ENCODE results near the gene PODNL1. TPM values are rescaled to one million over a fixed set of nuclear protein-coding genes. Genes with fewer than 3 reads are reported as not detected.

The PODNL1 gene
- total and polyA plus RNA-seq, 2 experiments from 2014 or later = 0.24 TPM; not detected in 1

- Mint-ChIP-seq H3K4me3 (no peak overlapping the region), H3K27me3 (ENCODE audit: insufficient read depth, low read depth, poor library complexity) (peaks cover 2% of the 10 kb centered on the region), H3K9me3 (no peaks in the 10 kb centered on the region), H3K36me3 (ENCODE audit: low read depth) (no peaks in the 10 kb centered on the region), H3K27ac (no peak overlapping the region), H3K4me1 (peaks cover 19% of the 10 kb centered on the region)
- H3F3A ChIP-seq (replicated peaks; ENCODE audit: low read depth) = peaks cover 4% of the 10 kb centered on the region
- no peaks in the 10 kb centered on the region for H4K20me1 ChIP-seq (replicated peaks; ENCODE audit: insufficient read depth)
- peaks cover 12% of the 10 kb centered on the region for H3K4me1 ChIP-seq (ENCODE audit: insufficient read depth)
- no peaks in the 10 kb centered on the region for H3K27me3 ChIP-seq (ENCODE audit: insufficient read depth)
- ATAC-seq = no peak
- H3K36me3 ChIP-seq (ENCODE audit: insufficient read depth) = no peaks in the 10 kb centered on the region
- no peaks in the 10 kb centered on the region for H3K9me2 ChIP-seq (ENCODE audit: insufficient read depth)
- no peak overlapping the region for H3K27ac ChIP-seq (ENCODE audit: low read depth)
- no peak overlapping the region for H3K4me3 ChIP-seq
- H3K4me2 ChIP-seq = no peak overlapping the region
- H2AFZ ChIP-seq = no peak overlapping the region
- no peaks in the 10 kb centered on the region for H3K79me2 ChIP-seq (replicated peaks; ENCODE audit: insufficient read depth)
- DNase-seq (ENCODE audit: low spot score) = no peak
- TF ChIP-seq NANOG (IDR thresholded peaks at IDR 0.05; ENCODE audit: borderline replicate concordance) = no peak
These were observed 52.3 kb downstream of the PODNL1 start for GRCh38 chr19:13885826-13886365.

DNA sequence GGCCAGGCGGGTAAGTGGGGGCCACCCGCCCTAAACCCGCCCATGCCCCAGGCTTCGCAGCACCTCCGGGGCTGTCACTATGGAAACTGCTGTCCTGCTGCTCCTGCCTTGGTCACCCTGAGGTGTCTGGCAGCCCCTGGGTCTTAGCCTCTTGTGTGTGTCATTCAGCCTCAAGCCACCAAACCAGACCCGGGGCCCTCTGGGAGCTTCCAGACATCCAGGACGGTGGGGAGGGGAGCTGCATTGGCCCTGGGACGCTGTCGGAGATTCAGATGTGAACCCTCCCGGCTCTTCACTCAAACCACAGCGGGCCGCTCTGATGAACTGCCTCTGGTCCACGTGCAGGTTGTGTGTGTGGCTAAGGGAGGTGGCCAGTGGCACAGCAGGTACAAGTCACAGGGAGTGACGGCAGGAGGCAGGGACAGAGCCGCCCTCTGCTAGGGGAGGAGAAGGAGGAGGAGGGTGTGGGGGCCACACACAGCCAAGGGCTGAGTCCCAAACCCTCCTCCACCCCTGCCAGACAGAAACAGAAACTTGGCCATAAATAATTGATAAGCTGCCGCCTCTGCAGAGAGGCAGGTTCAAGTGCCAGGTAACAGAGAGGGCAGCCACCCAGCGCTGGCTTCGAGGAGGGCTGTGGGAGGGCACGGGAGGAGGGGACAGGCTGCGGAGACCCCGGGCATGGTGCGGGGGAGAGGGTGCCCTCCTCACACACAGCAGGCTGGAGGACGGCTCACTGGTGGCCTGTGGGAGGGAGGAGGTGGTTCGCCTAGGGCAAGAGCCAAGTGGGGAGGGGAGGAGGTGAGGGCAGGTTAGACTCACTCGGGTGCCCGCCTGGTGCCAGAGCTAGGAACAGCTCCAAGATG lies 53.3 kb downstream of the PODNL1 start:
- Mint-ChIP-seq H3K4me3 (no peak overlapping the region), H3K36me3 (ENCODE audit: low read depth) (no peaks in the 10 kb centered on the region), H3K27me3 (ENCODE audit: insufficient read depth, low read depth, poor library complexity) (peaks cover 2% of the 10 kb centered on the region), H3K4me1 (peaks cover 26% of the 10 kb centered on the region), H3K9me3 (no peaks in the 10 kb centered on the region), H3K27ac (no peak overlapping the region)
- H3K4me1 ChIP-seq (ENCODE audit: insufficient read depth) = peaks cover 19% of the 10 kb centered on the region
- H3F3A ChIP-seq (replicated peaks; ENCODE audit: low read depth) = peaks cover 8% of the 10 kb centered on the region
- no peak for ATAC-seq
- no peaks in the 10 kb centered on the region for H3K79me2 ChIP-seq (replicated peaks; ENCODE audit: insufficient read depth)
- H2AFZ ChIP-seq = no peak overlapping the region
- H3K4me3 ChIP-seq = no peak overlapping the region
- no peak overlapping the region for H3K4me2 ChIP-seq
- no peak for DNase-seq (ENCODE audit: low spot score)
- no peaks in the 10 kb centered on the region for H4K20me1 ChIP-seq (replicated peaks; ENCODE audit: insufficient read depth)
- H3K27ac ChIP-seq (ENCODE audit: low read depth) = no peak overlapping the region
- no peaks in the 10 kb centered on the region for H3K27me3 ChIP-seq (ENCODE audit: insufficient read depth)
- no peaks in the 10 kb centered on the region for H3K9me2 ChIP-seq (ENCODE audit: insufficient read depth)
- no peaks in the 10 kb centered on the region for H3K36me3 ChIP-seq (ENCODE audit: insufficient read depth)
- TF ChIP-seq ZNF114 (CRISPR knock-in tag; IDR thresholded peaks at IDR 0.05) = no peak
- no peak for TF ChIP-seq POLR2AphosphoS5 (IDR thresholded peaks at IDR 0.05; ENCODE audit: low read depth)
- TF ChIP-seq ZNF331 (CRISPR knock-in tag; IDR thresholded peaks at IDR 0.05; ENCODE audit: low read depth) = no peak
- no peak for TF ChIP-seq NANOG (IDR thresholded peaks at IDR 0.05; ENCODE audit: borderline replicate concordance)
- no peak for TF ChIP-seq EZH2phosphoT487 (IDR thresholded peaks at IDR 0.05; ENCODE audit: unreplicated experiment)
- TF ChIP-seq ETS1 (IDR thresholded peaks at IDR 0.05) = no peak
- TF ChIP-seq STAT1 (IDR thresholded peaks at IDR 0.05; ENCODE audit: unreplicated experiment) = no peak
- TF ChIP-seq REST (IDR thresholded peaks at IDR 0.05; ENCODE audit: unreplicated experiment) = no peak
- no peak for TF ChIP-seq CTCF (conservative IDR thresholded peaks at IDR 0.05; ENCODE audit: low read depth in 2 of 2)
- TF ChIP-seq EZH2 (IDR thresholded peaks at IDR 0.05; ENCODE audit: low read depth, unreplicated experiment) = no peak
